Jurkat, Clone E6-1 (cell line): ENCODE measurements around the gene C11orf86.

Source experiments
- DNase-seq: peaks from one replicate; pipeline ENCODE4 v3.0.0-alpha.2; 2011; ENCODE audit warnings: low read depth, low spot score
- H3K4me3 ChIP-seq: 2 replicates; pipeline ENCODE4 v1.5.1; 2011; ENCODE audit warnings: mild to moderate bottlenecking, low read length, control low read depth, moderate library complexity

Gene C11orf86

DNA sequence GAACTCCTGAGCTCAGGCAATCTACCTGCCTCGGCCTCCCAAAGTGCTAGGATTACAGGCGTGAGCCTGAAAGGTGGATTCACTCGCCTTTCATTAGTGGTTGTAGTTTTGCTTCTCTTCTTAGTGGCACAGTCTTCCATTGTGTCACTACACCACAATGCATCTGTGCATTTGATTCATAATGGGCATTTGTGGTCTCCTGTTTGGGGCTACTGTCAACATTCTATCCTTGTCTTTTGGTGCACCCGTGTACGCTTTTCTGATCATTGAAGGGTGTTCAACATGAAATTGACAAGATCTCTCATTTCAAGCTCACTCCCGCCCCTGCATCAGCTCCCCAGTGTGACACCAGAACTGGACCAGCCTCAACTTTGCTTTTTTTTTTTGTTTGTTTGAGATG, 45.8 kb downstream of the C11orf86 start:
- no peak for DNase-seq
- H3K4me3 ChIP-seq: no peak overlapping the region

DNA sequence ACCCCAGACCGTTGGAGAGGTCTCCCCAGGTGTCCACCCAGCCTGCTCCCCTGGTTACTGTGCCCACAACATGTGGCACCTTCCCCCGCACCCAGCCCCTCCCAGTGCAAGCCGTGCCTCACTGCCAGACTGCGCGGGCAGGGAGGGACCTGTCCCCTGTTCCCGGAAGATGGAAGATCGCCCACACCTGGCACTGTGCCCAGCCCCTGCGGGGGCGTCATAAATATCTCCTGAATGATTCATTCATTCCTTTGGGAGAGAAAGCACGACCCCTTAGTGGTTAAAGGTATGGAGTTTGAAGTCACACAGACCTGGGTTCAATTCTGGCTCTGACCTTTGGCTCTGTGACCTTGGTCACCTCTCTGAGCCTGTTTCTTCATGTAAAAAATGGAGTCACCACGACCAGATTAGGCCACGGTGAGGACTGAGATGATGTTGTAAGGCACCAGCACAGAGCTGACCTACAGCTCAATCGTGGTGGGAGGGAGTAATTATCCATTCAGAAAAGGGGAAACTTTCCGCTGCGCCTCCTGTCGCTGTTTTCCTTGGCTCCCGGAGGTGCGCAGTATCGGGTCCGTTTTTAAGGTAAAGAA, 47.3 kb downstream of the C11orf86 start:
- no peak overlapping the region for H3K4me3 ChIP-seq

DNA sequence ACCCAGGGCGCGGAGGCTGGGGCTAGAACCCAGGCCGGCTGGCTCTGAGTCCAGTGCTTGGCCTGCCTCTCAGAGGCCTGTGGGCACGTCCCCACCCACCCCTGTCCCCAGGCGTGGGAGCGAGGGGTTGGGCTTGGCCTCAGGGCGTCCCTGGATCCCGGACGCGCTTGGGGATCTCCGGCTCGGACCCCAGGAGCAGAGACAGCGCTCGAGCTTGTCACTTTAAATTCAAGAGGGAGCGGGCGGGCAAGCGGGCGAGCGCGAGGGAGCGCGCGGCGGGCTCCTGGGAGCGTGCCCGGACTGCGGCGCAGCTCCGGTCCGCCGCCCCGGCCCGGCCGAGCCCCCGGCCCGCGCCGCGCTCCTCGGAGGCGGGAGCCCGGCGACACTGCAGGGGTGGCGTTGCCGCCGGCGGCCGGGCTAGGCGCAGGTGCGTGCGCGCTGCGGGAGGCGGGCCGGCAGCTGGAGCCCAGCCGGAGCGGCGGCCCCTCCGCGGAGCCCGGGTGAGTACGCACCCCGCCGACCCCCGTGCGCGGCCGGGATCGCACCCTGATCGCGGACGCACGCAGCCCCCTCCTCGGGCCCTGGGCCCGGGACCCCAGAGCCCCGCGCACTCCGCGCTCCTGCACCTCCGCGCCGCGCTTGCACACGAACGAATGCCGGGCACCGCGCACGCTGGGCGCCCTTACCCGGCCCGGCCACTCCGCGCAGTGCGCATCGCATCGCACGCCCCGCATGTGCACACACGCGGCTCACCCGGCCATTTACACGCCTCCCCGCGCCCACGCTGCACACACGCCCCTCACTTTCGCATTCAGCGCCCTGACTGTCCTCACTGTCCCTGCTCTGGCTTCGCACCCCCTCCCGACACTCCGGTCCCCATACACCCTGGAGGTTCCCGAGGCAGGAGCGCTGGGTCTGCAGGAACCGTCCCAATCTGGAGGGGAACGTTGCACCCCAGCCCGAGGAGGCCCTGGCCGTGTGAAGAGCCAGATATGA, 48.2 kb downstream of the C11orf86 start, which contains the start of gene SYT12:
Gene SYT12 (plus strand): TSS at position 174 of the 996 bp plus-strand sequence. CDS start 7,011 bp downstream, outside the sequence.
- no peak within 1 kb of the TSS for H3K4me3 ChIP-seq
- DNase-seq: no peak

More for the DNA sequence above, 47.3 kb downstream of the C11orf86 start:
- no peak for DNase-seq

DNA sequence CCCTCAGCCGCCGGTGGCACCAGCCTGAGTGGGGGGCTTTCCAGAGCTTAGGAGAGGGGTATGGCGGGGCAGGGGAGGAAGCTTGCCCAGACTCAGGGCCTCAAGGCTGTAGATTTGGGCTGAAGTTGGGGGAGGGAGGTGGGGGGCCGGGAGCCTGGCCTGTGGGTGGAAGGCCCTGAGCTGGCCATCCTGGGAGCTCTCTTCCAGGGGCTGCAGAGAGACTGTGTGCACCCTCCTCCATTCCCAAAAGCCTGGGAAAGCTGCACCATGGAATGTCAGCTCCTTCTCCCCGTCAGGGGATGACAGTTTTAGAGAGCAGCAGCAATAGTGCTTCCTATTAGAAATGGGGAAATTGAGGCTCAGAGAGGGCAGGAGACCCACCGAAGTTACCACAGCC, 48.9 kb downstream of the C11orf86 start:
- DNase-seq: no peak
- no peak overlapping the region for H3K4me3 ChIP-seq

DNA sequence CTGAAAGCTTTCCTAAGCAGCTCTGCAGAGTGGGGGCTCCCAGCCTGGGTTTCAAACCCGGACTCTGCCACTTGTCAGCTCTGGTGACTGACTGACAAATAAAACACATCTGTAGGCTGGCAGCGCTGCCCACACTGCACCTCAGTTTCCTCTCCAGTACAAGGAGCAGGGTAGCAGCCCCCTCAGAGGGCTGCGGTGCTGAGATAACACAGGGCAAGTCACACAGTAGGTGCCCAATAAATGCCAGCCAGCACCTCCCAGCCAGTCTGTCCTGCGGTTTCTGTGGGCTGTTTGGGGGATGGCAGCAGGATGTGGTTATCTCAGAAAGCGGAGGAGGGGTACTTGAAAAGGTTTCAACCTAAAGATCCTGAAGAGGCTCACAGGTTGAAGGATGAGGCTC, 49.3 kb downstream of the C11orf86 start:
- peak; percentile 94 for DNase-seq
- no peak overlapping the region for H3K4me3 ChIP-seq

DNA sequence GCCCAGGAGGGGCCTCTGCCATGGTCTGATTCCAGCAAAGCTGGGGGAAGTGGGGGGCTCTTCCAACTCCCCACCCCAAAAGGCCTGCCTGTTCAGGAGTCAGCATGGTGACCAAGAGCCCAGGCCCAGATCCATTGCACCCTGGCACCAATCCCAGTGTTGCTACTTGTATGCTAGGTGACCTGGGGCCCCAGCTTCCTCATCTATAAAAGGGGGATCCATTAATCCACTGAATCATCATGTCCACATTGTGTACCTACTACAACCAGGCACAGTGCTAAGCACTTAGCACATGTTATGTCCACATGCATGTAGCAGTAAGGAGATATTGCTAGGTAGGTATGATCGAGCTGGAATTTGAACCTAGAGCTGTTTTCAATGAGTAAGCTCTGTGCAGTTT, 49.9 kb downstream of the C11orf86 start:
- no peak overlapping the region for H3K4me3 ChIP-seq
- DNase-seq: no peak

DNA sequence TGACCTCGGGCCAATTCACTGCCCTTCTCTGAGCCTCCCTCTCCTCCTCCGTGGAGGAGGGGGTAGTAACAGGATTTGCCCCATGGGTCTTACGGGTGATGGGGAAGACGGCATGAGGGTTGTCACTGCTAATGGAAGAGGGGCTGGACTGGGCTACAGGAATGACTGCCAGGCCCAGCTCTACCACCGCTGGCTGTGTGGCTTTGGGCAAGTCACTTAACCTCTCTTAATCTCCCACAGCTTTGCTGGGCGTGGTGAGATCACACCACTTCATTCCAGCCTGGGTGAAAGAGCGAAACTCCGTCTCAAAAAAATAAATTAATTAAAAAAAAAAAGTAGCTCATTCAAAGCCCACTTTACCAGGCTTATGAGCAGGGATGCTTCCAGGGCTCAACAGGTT, 50.6 kb downstream of the C11orf86 start:
- H3K4me3 ChIP-seq: no peak overlapping the region
- DNase-seq: no peak
